WTC11 (cell line): ENCODE data around the gene DAPK3.

Experiments used
- ATF2 ChIP-seq: sonication (generic); formaldehyde crosslinking; IDR thresholded peaks from 2 replicates; pipeline ENCODE4 v1.8.1; 2022; ENCODE audit warnings: low read depth, missing genetic modification reagents, borderline replicate concordance
- CTCF ChIP-seq: fragments of 200-600 bp; IDR thresholded peaks from 2 replicates; pipeline ENCODE4 v1.8.0; 2022; ENCODE audit warnings: antibody characterized with exemption
- FOXJ3 ChIP-seq: sonication (generic); formaldehyde crosslinking; IDR thresholded peaks from 2 replicates; pipeline ENCODE4 v1.9.0; 2021; ENCODE audit warnings: missing genetic modification reagents, mild to moderate bottlenecking, borderline replicate concordance
- IRF2 ChIP-seq: sonication (generic); formaldehyde crosslinking; IDR thresholded peaks from 2 replicates; pipeline ENCODE4 v1.8.0; 2022; ENCODE audit warnings: low read depth, missing genetic modification reagents, borderline replicate concordance
- KAT7 ChIP-seq: sonication (generic); formaldehyde crosslinking; IDR thresholded peaks from 2 replicates; pipeline ENCODE4 v1.8.1; 2023; ENCODE audit warnings: missing genetic modification reagents, mild to moderate bottlenecking, borderline replicate concordance
- NR1H2 ChIP-seq: sonication (generic); formaldehyde crosslinking; IDR thresholded peaks from 2 replicates; pipeline ENCODE4 v1.9.0; 2021; ENCODE audit warnings: mild to moderate bottlenecking, moderate library complexity, missing genetic modification reagents
- RELA ChIP-seq: sonication (generic); formaldehyde crosslinking; IDR thresholded peaks from 2 replicates; pipeline ENCODE4 v1.8.1; 2022; ENCODE audit warnings: missing genetic modification reagents, mild to moderate bottlenecking, borderline replicate concordance
- SMAD4 ChIP-seq: sonication (generic); formaldehyde crosslinking; IDR thresholded peaks from 2 replicates; pipeline ENCODE4 v1.8.0; 2022; ENCODE audit warnings: mild to moderate bottlenecking, missing genetic modification reagents
- ZBTB43 ChIP-seq: sonication (generic); formaldehyde crosslinking; IDR thresholded peaks from 2 replicates; pipeline ENCODE4 v1.8.1; 2023; ENCODE audit warnings: mild to moderate bottlenecking, missing genetic modification reagents
- ZNF532 ChIP-seq: fragments of 250-450 bp; sonication (Bioruptor Pico); IDR thresholded peaks from 2 replicates; pipeline ENCODE4 v1.9.0; 2021; ENCODE audit warnings: mild to moderate bottlenecking, borderline replicate concordance
- TF ChIP-seq, protein P1 (sequence below): sonication (generic); formaldehyde crosslinking; IDR thresholded peaks from 2 replicates; pipeline ENCODE4 v1.8.0; 2022; ENCODE audit warnings: missing genetic modification reagents
- TF ChIP-seq, protein P2 (sequence below): sonication (generic); formaldehyde crosslinking; IDR thresholded peaks from 2 replicates; pipeline ENCODE4 v1.8.1; 2023; ENCODE audit warnings: mild to moderate bottlenecking, missing genetic modification reagents

GRCh38 chr19:3970808-3971598 is at the start of gene DAPK3:
- no peak for TF ChIP-seq CTCF
- 0 out of 2 replicates have a peak, but pooled peaks have one; percentile 74 for TF ChIP-seq KAT7 (CRISPR knock-in tag)
- TF ChIP-seq, protein P1, sequence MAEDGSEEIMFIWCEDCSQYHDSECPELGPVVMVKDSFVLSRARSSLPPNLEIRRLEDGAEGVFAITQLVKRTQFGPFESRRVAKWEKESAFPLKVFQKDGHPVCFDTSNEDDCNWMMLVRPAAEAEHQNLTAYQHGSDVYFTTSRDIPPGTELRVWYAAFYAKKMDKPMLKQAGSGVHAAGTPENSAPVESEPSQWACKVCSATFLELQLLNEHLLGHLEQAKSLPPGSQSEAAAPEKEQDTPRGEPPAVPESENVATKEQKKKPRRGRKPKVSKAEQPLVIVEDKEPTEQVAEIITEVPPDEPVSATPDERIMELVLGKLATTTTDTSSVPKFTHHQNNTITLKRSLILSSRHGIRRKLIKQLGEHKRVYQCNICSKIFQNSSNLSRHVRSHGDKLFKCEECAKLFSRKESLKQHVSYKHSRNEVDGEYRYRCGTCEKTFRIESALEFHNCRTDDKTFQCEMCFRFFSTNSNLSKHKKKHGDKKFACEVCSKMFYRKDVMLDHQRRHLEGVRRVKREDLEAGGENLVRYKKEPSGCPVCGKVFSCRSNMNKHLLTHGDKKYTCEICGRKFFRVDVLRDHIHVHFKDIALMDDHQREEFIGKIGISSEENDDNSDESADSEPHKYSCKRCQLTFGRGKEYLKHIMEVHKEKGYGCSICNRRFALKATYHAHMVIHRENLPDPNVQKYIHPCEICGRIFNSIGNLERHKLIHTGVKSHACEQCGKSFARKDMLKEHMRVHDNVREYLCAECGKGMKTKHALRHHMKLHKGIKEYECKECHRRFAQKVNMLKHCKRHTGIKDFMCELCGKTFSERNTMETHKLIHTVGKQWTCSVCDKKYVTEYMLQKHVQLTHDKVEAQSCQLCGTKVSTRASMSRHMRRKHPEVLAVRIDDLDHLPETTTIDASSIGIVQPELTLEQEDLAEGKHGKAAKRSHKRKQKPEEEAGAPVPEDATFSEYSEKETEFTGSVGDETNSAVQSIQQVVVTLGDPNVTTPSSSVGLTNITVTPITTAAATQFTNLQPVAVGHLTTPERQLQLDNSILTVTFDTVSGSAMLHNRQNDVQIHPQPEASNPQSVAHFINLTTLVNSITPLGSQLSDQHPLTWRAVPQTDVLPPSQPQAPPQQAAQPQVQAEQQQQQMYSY (CRISPR knock-in tag): no peak
- no peak for TF ChIP-seq IRF2 (CRISPR knock-in tag)
- no peak for TF ChIP-seq ATF2 (CRISPR knock-in tag)
- TF ChIP-seq FOXJ3 (CRISPR knock-in tag): no peak
- TF ChIP-seq SMAD4: no peak
- TF ChIP-seq ZBTB43 (CRISPR knock-in tag): 0 out of 2 replicates have a peak, but pooled peaks have one; percentile 59
- TF ChIP-seq NR1H2 (CRISPR knock-in tag): no peak
- TF ChIP-seq RELA (CRISPR knock-in tag): no peak
- no peak; the same call in 1 of the 2 replicates for TF ChIP-seq ZNF532
- TF ChIP-seq, protein P2, sequence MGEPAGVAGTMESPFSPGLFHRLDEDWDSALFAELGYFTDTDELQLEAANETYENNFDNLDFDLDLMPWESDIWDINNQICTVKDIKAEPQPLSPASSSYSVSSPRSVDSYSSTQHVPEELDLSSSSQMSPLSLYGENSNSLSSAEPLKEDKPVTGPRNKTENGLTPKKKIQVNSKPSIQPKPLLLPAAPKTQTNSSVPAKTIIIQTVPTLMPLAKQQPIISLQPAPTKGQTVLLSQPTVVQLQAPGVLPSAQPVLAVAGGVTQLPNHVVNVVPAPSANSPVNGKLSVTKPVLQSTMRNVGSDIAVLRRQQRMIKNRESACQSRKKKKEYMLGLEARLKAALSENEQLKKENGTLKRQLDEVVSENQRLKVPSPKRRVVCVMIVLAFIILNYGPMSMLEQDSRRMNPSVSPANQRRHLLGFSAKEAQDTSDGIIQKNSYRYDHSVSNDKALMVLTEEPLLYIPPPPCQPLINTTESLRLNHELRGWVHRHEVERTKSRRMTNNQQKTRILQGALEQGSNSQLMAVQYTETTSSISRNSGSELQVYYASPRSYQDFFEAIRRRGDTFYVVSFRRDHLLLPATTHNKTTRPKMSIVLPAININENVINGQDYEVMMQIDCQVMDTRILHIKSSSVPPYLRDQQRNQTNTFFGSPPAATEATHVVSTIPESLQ (CRISPR knock-in tag): no peak
